ENCODE data around the gene SULT4A1.
A peak's percentile ranks its signal among the peaks of the same experiment; 100 is the strongest.

Gene SULT4A1

DNA sequence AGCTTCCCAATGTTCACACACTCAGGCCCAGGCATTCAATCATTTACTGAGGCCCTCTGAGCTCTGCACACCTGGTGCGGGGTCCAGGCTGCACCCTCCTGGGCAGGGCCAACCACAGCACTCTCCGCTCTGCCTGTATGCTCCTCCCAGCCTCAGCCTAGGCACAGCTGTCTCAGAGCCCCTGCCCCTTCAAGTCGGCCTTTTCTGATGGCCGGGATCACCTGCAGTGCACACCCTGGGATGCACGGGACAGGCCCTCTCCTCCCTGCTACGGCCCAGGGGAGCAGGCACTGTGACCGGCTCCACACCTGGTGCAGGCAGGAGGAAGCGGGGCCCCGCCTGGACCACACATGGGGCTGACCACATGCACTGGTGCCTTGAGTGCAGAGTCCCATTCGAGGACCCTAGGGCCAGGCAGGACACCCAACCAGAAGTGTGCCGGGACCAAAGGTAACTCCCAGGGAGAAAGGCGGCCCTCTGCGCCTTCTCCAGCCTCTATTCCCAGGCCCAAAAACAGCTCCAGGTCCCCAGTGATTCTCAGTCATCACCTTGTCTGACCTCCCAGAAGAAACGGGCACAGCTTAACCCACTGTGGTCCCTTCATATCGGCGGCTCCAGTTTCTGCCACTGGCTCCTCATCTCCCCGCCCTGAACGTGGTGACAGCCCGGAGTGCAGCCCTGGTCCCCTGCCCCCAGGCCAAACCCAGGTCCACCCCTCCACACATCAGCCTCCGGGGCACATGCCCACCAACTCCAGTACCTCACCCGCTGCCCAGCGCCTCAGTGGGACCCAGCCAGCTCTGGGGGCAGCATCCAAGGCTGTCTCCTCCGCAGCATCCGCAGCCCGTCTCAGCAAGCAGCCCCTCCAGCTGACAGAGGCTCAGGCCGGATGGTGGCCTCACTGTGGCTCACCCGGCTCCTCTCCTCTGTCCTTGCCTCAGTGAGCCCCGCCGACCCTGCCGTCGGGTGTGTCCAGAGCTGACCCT, 17.5 kb downstream of the SULT4A1 start:
- DNase-seq (ENCODE audit: low spot score) = no peak

DNA sequence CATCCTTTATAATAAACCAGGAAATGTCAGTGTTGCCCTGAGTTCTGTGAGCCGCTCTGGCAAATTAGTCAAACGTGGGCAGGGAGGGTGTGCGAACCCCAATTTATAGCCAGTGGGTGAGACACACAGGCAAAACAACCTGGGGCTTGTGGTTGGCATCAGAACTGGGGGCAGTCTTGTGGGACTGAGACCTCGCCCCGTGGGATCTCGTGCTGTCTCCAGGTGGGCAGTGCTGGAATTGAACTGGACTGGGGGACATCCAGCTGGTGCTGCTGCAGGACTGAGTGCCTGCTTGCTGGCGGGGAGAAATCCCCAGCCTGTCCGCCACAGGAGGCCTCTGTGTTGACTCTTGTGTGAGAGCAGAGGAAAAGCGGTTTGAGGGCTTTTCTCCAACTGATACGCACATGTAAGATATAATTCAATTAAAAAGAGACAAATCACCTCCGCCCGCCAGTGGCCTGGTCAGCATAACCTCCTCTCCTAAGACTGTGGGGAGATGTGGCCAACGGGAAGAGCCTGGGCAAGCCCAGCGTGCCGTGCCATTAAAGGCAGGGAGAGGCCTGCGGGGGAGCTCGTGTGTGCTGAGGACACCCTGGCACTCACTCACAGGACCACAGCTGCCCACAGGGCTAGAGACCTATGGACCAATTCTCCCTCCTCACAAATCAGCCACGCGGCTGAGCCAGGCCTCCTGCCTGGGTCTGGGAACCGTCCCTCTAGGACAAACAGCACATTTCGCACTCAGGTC, 18.4 kb downstream of the SULT4A1 start:
- no peak for DNase-seq (ENCODE audit: low spot score)

DNA sequence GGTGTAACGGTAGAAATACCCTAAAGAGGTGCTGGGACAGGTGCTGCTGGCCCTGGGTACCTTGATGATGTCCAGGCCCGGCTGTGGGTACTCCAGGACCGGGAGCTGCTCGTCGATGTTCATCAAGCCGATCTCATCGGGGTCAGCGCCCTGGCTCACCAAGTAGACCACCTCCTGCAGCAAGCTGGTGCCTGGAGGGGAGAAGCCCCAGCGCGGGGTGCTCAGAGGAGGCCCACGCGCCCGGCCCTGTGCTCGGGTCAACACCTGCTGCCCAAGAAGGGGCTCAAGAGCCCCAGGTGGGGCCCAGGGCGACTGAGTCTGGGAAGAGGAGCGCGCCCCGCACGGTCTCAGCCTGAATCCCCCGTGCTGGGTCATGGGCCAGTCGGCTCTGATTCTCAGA, 20.6 kb downstream of the SULT4A1 start:
- DNase-seq (ENCODE audit: low spot score) = no peak

DNA sequence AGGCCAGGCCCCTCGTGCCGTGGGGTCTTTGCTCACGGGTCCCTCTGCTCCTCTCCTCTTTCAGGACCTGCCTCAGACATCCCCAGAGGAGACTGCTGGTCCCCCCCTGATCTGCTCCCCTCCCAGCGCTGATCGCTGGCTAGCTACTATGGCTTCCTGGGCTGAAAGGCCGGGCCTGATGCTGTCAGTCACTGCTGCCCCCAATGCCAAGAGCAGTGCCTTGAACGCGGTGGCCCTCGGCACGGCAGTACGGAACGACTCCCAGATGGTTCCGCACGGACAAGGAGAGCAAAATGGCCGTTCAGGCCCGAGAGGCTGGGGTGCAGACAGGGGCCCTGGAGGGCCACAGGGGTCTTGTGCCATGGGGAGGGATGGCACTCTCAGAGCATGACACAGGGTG, 21.5 kb downstream of the SULT4A1 start:
- no peak for DNase-seq (ENCODE audit: low spot score)

DNA sequence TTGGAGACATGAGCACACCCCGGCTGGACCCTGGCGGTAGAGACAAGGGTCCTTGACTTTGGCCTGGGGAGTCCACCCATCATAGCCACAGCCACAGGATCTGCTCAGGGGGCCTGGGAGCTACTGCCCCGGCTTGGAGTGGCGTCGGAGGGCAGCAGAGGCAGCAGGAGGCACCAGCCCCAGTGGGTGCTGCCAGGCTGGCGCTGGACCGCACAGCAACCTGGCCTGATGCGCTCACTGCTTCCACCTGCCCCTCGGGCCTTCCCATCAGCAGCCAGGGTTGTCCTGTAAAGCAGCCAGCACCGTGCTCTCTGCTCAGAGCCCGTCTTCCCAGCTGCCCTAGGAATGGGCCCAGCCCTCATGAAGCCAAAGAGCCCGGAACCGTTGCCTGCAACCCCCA, 21.9 kb downstream of the SULT4A1 start:
- DNase-seq (ENCODE audit: low spot score) = no peak

DNA sequence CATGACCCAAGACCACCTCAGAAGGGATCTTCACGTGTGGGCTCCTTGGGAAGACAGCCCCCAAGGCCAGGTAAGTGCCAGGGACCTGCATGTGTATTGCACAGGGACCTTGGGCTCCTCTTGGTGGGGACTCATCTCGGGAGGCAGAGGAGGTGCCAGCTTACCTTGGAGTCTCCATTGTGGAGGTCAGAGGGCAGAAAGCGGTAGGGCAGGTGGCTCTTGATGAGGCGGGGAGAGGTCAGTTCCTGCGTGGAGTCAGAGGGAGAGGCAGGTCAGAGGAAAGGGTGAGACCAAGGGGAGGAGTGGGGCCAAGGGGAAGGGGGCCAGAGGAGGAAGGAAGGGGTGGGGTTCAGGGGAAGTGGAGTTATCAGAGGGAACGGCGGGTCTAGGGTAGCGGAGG, 22.5 kb downstream of the SULT4A1 start:
- no peak for DNase-seq (ENCODE audit: low spot score)

DNA sequence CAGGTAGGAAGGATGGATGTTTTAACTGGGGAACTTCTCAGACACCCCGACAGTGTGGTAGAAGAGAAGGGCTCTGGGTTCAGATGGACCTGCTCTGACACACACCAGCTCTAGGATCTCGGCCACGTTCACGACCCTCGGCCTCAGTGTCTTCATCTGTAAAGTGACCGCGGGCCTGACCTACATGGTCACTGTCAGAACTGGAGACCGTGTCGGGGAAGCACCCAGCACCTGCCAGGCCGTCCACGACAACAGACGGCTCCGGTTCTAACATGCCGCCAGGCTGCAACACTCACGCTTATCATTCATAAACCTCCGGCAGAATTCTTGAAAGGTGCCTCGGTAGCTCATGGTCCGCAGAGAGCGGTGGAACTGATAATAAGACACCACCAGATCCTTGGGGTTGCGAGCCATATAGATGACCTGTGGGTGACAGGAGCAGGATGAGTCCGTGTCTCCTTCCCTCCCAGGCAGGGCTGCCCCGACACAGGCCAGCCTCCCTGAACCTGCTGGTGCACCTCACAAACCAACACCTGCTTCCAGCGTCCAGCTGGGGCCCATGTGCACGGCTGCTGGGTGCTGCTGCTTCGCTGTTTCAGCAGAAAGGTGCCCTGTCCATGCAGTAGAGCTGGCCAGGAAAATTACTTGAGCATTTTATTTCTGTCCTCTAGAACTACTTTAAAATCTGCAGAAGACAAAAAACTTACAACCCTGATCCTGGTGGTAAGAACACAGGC, 23.6 kb downstream of the SULT4A1 start:
- DNase-seq (ENCODE audit: low spot score) = no peak

DNA sequence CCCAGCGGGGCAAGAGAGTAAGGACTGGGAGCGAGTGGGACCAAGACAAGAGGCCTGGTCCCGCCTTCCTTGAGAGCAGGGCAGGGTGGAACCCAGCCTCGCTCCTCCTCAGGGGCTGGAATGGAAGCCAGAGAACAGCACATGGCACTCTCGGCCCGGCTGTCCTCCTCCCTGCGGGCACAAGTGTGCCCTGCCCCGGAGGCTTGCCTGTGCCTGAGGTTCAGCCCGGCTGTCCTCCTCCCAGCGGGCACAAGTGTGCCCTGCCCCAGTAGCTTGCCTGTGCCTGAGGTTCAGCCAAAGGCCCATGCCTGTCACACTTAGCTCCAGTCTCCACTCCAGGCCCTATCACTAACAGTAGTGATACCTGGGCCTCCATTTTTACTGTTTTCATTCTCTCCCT, 24.2 kb downstream of the SULT4A1 start:
- no peak for DNase-seq (ENCODE audit: low spot score)

DNA sequence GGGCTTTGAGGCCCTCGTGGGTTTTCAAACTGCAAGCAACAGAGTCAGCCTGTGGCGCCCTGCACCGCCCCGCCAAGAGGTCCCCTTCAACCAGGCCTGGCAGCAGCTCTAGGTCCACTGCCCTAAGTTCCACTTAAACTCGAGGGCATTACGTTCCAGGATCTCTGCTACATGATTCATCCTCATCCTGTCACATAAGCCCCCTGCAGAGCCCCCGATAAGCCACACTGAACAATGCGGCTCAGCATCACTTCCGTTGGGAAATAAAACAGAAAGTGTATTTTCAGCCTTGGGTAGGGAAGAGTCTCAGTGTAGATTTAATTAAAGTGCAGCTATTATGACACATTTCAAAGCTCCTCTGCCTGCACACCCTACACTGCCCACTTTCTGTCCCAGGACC, 24.6 kb downstream of the SULT4A1 start:
- DNase-seq (ENCODE audit: low spot score) = no peak

DNA sequence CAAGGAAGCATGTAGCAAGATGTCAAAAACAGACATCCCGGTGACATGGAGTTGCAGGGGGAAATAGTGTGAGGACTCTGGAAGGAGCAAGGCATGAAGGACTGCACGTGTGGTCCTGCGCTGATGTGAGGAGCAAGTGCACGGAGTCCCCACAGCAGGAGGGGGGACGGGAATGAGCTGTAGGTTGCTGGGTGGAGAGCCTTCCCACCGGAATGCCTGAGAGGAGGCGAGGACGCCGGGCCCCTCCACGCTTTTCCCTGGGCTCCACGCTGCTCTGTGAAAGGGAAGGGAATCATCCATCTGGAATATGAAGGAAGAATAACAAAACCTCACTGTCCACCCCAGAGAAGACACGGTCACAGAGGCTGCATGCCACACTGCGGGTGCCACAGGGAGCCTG, 26.6 kb downstream of the SULT4A1 start:
- DNase-seq (ENCODE audit: low spot score) = no peak

DNA sequence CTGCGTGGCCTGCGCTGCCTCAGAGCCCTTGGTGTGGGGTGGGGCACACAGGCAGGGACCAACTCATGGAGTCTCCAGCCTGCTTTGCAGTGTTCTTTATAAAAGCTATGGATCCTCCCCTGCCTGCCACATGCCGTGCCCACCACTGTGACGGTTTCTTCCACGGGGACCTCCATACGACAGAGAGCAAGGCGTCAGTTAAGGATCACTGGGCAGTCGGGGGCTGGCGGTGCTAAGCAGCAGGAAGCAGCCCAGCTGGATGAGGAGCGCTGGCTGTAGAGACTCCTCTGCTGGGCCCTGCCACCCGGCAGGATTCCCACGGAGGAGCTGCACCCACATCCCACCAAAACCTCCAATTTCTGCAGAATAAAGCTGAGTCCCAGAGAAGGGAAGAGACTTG, 27.1 kb downstream of the SULT4A1 start:
- DNase-seq (ENCODE audit: low spot score) = no peak

DNA sequence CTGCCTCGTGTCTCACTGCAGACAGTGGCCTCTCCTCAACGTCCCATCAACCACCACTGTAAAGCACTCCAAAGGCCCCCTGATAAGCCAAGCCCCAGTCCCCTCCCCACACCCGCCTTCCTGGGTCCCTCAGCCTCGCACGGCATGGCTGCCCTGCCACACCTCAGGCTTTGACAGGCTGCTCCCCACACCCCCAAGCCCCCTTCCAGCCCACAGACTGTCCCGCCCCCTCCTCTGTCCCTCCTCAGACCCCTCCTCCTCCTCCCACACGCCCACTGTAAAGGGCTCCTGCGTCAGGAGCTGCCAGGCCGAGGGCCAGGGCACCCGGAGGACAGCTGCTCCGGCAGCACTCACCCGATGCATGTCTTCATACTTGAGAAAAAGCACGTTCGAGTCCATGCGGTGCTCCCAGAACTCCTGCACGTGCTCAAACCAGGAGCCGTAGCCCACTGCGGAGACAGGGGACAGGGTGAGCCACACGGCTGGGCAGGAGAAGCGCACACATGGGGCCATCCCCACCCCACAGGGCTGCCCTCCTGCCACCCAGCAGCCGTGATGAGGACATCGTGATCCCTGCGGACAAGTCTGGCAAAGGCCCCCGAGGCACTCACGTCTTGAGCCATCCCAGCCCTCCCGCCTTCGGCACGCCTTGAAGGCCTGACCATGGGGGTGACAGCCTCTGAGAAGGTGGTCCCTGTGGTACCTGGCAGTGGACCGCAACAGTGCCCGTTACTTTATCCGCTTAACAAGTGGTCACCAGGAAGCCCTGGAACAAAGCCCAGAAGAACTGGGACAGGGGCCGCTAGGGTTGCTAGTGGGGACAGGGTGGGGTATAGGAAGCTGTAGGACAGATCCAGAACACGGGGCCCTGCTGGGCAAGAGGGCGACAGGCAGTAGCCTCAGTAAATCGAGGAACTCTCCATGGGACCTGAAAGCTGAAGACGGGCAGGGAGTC, 28.8 kb downstream of the SULT4A1 start:
- no peak for DNase-seq (ENCODE audit: low spot score)

DNA sequence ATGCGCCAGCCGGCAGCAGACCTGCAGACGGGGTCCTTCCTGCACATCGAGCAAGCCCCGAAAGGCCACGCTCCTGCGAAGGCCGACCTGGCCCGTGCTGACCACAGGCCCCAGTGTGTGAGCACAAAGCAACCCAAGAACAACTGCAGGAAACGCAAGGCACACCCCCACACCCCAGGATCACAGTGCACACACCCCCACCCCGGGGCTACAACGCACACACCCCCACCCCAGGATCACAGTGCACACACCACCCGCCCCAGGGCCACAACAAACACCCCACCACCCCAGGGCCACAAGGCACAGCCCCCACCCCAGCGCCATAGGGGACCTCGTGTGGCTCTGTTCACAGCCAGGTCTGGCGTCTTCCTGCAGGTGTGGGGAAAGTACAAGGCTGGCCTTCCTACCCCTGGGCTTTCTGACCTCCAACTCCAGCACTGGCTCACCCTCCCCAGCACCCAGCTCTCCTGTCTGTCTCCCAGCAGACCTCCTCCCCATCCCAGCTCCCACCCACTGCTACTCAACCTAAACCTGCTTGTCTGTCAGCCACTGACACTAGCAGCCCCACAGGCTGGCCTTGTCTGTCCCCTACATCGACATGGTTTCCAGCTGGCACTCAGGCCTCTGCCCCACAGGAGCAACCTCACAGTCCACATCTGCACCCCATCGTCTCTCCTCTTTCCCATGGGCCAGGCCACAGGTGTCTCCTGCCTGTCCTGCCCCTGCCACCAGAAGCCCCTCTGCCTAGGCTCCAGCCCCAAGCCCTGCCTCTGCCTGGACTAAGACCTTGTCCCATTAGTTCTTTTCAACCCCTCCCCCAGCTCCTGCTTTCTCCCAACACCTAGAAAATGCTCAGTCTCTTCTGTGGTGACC, 29.7 kb downstream of the SULT4A1 start:
- no peak for DNase-seq (ENCODE audit: low spot score)

DNA sequence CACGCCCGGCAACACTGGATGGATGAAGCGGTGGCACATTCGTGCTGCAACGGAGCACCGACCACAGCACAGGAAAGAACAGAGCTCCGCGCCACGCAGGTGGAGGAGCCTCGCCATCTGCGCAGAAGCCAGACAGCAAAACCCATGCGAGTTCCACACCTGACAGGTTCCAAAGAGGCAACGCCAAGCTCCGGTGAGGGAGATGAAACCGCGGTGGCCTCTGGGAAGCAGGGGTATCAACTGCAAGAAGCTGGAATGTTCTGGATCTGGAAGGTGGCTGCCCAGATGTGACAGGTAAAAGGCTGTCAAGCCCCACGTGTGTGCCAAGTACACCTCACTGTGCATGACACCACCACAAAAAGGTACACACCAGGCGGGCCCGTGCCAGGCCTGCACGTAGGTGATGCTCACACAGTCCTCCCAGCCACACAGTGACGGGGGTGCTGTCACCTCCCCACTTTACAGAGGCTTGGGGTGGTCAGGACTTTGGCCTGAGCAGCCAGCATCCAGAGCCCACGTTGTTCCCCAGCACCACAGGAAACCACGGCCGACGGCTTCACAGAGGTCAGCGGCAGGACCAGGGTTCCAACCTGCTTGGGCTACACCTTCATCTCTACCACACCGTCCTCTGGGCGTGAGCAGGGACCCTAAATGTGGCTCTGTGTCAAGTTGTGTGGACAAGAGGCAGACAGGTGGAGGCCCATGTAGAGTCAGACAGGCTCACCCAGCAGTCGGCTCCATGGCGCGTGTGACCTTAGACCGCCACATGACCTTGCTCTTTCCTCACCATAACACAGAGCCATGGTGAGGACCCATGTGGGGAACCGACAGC, 30.5 kb downstream of the SULT4A1 start:
- DNase-seq (ENCODE audit: low spot score) = no peak

DNA sequence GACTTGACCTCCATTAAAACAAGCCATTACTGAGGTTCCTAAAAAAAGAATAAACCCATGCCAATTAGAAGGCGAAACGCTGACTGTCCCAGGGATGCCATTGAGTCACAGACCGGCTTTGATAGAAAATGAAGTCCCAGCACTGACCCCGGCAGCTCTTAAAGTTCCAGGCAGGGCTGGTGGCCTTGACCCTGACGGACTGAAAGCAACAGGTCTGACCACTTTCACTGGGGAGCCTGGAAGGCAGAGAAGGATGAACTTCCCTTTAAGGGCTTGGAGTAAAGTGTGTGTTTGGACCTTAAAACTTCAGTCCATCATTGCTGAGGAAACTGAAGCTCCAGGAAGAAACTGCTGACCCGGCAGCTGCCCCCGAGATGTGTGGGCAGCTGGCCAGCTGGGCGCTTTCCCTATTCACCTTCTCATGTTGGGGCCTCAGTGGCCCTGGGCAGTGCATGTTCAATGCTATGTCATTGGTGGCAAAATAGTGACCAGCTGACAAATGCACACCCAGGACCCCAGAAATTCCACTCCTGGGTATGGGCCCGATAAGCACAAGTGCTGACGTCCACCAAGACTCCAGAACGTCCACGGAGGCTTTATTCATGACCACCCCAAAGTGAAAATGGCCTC, 31.3 kb downstream of the SULT4A1 start:
- DNase-seq (ENCODE audit: low spot score) = no peak

DNA sequence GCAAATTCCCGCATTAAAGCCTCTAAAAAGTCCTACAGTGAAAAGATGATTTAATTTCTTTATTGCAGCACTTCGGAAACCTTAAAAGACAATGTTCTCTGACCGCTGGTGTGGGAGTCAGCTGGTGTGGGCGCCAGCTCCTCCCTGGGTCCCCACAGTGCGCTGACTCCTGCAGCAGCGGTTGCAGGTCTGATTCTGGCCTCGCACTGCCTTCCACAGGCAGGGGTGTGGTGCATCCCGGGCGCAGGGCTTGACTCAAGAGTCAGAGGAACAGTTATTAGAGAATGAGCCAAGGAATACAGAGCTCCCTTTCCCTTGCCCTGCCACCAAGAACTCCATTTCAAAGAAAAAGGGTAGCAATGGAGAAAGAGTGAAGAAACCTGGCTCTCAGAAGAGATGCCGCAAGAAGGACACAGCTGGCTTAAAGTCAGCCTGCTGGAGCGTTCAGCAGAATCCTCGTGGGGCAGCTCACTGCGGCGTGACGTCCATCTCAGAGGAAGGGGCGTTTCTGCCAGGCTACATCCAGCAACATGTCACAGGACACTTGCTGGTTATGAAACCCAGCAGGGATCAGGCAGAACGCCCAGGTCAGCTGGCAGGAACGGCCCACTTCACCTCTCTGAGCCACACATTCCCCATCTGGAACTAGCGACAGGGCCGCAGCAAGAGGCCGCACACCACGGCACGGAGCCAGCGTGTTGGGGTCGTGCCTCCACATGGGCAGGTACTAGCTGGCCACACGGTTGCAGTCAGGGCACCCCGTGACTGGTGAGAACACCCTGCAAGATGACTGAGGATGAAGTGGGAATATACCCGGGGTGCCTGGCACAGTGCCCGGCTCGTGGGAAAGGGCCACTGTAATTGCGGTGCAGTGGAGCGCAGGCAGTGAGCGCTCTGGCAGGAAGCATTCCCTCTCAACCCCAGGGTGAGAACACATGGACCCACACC, 32.1 kb downstream of the SULT4A1 start:
- DNase-seq (ENCODE audit: low spot score) = no peak

DNA sequence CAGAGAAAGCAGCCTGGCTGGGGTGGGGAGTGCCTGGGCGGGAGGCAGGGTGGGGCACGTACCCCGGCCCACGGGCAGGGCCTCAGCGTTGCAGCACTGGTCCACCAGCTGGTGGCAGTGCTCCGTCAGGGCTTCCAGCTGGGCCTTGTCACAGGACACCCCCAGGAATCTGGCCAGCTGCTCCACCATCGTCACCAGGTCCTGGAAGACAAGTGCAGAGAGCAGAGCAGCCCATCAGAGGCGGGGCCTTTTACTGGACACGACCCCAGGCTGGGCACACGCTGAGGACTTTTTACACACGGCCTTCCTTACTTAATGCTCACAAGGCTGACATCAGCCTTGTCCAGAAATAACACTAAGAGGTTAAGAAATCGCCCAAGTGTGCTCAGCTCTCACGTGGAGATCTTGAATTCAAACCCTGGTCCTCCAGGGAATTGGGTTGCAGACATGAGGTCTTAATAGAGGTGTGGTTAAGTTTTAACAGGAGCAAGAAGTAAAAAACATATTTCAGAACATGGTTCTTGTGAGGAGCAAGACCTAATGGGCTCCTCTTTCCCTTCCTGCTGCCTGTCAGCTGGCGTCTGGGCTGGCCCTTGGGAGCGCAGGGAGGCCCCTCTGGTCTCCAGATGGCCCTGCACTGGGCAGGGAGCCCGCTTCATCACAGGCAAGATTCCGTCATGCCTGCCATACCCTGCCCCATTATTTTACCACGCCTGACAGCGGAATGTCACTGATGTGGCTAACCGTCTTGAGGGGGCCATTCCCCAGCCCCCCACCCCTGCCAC, 33.1 kb downstream of the SULT4A1 start:
- DNase-seq (ENCODE audit: low spot score) = peak; percentile 27

Data from NAMALWA (cell line).